ENCODE data around the gene UNC5A.

GRCh38 chr5:176793343-176793699 lies 17.0 kb upstream of the UNC5A start:
- no peak for TF ChIP-seq EZH2 (IDR thresholded peaks at IDR 0.05)
- TF ChIP-seq POLR2AphosphoS5 (IDR thresholded peaks at IDR 0.05; ENCODE audit: borderline replicate concordance, low read depth, low read length): no peak
- no peak for TF ChIP-seq FOXP2 (optimal IDR thresholded peaks at IDR 0.05; ENCODE audit: control extremely low read depth, extremely low read length, insufficient read depth)

All from SK-N-MC (cell line).